Mucosa of rectum (tissue), 2 donors: ENCODE data around the gene AKAP13.
A peak's percentile ranks its signal among the peaks of the same experiment; 100 is the strongest.

Source experiments
- H3K27ac ChIP-seq, 2 donors: one replicate each; pipeline ENCODE4 v1.7.0; 2013; ENCODE audit warnings: inconsistent platforms in 2 of 2, low read depth in 2 of 2, low read length in 2 of 2
- H3K27me3 ChIP-seq, 2 donors: one replicate each; pipeline ENCODE4 v1.7.0; 2013; ENCODE audit warnings: low read length in 2 of 2; ENCODE audit not compliant: control insufficient read depth in 2 of 2, insufficient read depth in 2 of 2
- H3K36me3 ChIP-seq, 2 donors: one replicate each; pipeline ENCODE4 v1.7.0; 2013; ENCODE audit warnings: low read length in 2 of 2; ENCODE audit not compliant: control insufficient read depth in 2 of 2, insufficient read depth in 2 of 2
- H3K4me1 ChIP-seq, 2 donors: one replicate each; pipeline ENCODE4 v1.7.0; 2013; ENCODE audit warnings: low read length in 2 of 2, mild to moderate bottlenecking in 1 of 2; ENCODE audit not compliant: control insufficient read depth in 2 of 2, insufficient read depth in 2 of 2
- H3K4me3 ChIP-seq, 2 donors: one replicate each; pipeline ENCODE4 v1.7.0; 2013; ENCODE audit warnings: low read length in 2 of 2
- H3K9ac ChIP-seq, 2 donors: one replicate each; pipeline ENCODE4 v1.7.0; 2013; ENCODE audit warnings: low read length in 2 of 2, low read depth in 1 of 2, mild to moderate bottlenecking in 1 of 2
- H3K9me3 ChIP-seq, 2 donors: one replicate each; pipeline ENCODE4 v1.7.0; 2013; ENCODE audit warnings: low read length in 2 of 2; ENCODE audit not compliant: control insufficient read depth in 2 of 2
- donor health status: healthy.
- donor health status: Normal muscosa, but diverticular disease.

AKAP13 gene

GRCh38 chr15:85598219-85598618 lies 217.8 kb downstream of the AKAP13 start:
- Histone ChIP-seq H3K9me3 (no peaks in the 10 kb centered on the region), H3K4me3 (no peak overlapping the region), H3K27me3 (no peaks in the 10 kb centered on the region), H3K27ac (no peak overlapping the region), H3K9ac (no peak overlapping the region), H3K36me3 (peaks cover 17 to 20% of the 10 kb centered on the region in 2 donors), H3K4me1 (no peaks in the 10 kb centered on the region)

GRCh38 chr15:85598718-85599398 lies 218.5 kb downstream of the AKAP13 start:
- peaks cover 23 to 25% of the 10 kb centered on the region in 2 donors for H3K36me3 ChIP-seq
- no peaks in the 10 kb centered on the region for H3K27me3 ChIP-seq
- no peaks in the 10 kb centered on the region for H3K9me3 ChIP-seq
- H3K27ac ChIP-seq = peak overlapping the region in 1 of 2 donors; percentile 3
- no peak overlapping the region for H3K9ac ChIP-seq
- H3K4me1 ChIP-seq = no peaks in the 10 kb centered on the region
- H3K4me3 ChIP-seq = no peak overlapping the region

- Histone ChIP-seq H3K27me3 (no peaks in the 10 kb centered on the region), H3K4me3 (no peak overlapping the region), H3K27ac (no peak overlapping the region), H3K9ac (no peak overlapping the region), H3K4me1 (no peaks in the 10 kb centered on the region), H3K36me3 (peaks cover 24 to 26% of the 10 kb centered on the region in 2 donors), H3K9me3 (no peaks in the 10 kb centered on the region)
These were observed 219.6 kb downstream of the AKAP13 start for GRCh38 chr15:85600001-85600400.

GRCh38 chr15:85603160-85603559 lies 222.8 kb downstream of the AKAP13 start:
- H3K27me3 ChIP-seq = no peaks in the 10 kb centered on the region
- no peaks in the 10 kb centered on the region for H3K9me3 ChIP-seq
- H3K4me3 ChIP-seq = no peak overlapping the region
- peaks cover 15 to 22% of the 10 kb centered on the region in 2 donors for H3K36me3 ChIP-seq
- H3K27ac ChIP-seq = no peak overlapping the region
- no peaks in the 10 kb centered on the region for H3K4me1 ChIP-seq
- no peak overlapping the region for H3K9ac ChIP-seq

GRCh38 chr15:85603703-85604102 lies 223.3 kb downstream of the AKAP13 start:
- Histone ChIP-seq H3K4me3 (no peak overlapping the region), H3K4me1 (no peaks in the 10 kb centered on the region), H3K36me3 (peaks cover 12 to 20% of the 10 kb centered on the region in 2 donors), H3K9ac (no peak overlapping the region), H3K9me3 (no peaks in the 10 kb centered on the region), H3K27me3 (no peaks in the 10 kb centered on the region), H3K27ac (no peak overlapping the region)

GRCh38 chr15:85604194-85604593 lies 223.8 kb downstream of the AKAP13 start:
- no peaks in the 10 kb centered on the region for H3K4me1 ChIP-seq
- H3K27ac ChIP-seq = no peak overlapping the region
- no peaks in the 10 kb centered on the region for H3K9me3 ChIP-seq
- no peak overlapping the region for H3K4me3 ChIP-seq
- no peaks in the 10 kb centered on the region for H3K27me3 ChIP-seq
- H3K9ac ChIP-seq = no peak overlapping the region
- H3K36me3 ChIP-seq = peaks cover 10 to 17% of the 10 kb centered on the region in 2 donors

GRCh38 chr15:85606738-85607137 lies 226.3 kb downstream of the AKAP13 start:
- H3K27ac ChIP-seq = no peak overlapping the region
- no peaks in the 10 kb centered on the region for H3K27me3 ChIP-seq
- no peaks in the 10 kb centered on the region for H3K4me1 ChIP-seq
- peaks cover 10 to 17% of the 10 kb centered on the region in 2 donors for H3K36me3 ChIP-seq
- H3K9ac ChIP-seq = no peak overlapping the region
- no peaks in the 10 kb centered on the region for H3K9me3 ChIP-seq
- no peak overlapping the region for H3K4me3 ChIP-seq

GRCh38 chr15:85607141-85607806 lies 226.9 kb downstream of the AKAP13 start:
- Histone ChIP-seq H3K9ac (no peak overlapping the region), H3K36me3 (peaks cover 10 to 17% of the 10 kb centered on the region in 2 donors), H3K27me3 (no peaks in the 10 kb centered on the region), H3K27ac (no peak overlapping the region), H3K4me1 (no peaks in the 10 kb centered on the region), H3K9me3 (no peaks in the 10 kb centered on the region), H3K4me3 (no peak overlapping the region)

GRCh38 chr15:85607842-85608241 lies 227.4 kb downstream of the AKAP13 start:
- Histone ChIP-seq H3K27ac (no peak overlapping the region), H3K4me1 (no peaks in the 10 kb centered on the region), H3K4me3 (no peak overlapping the region), H3K36me3 (peaks cover 10 to 17% of the 10 kb centered on the region in 2 donors), H3K9me3 (no peaks in the 10 kb centered on the region), H3K27me3 (no peaks in the 10 kb centered on the region), H3K9ac (no peak overlapping the region)

- no peak overlapping the region for H3K9ac ChIP-seq
- no peaks in the 10 kb centered on the region for H3K4me1 ChIP-seq
- no peak overlapping the region for H3K4me3 ChIP-seq
- peaks cover 0 to 11% of the 10 kb centered on the region in 2 donors for H3K36me3 ChIP-seq
- no peak overlapping the region for H3K27ac ChIP-seq
- H3K27me3 ChIP-seq = no peaks in the 10 kb centered on the region
- H3K9me3 ChIP-seq = no peaks in the 10 kb centered on the region
These were observed 229.1 kb downstream of the AKAP13 start for GRCh38 chr15:85609492-85609891.
